GM18868 (cell line): ENCODE results near the gene CACNA1I.
"Not testable (repeated sequence)": the region's sequence is repeated elsewhere in the genome, so short reads cannot be mapped to it uniquely, and the experiment has no call there.

ENCODE experiments used
- ATAC-seq: cut with Tn5 transposase; IDR thresholded peaks from one replicate; pipeline ENCODE4 v1.9.1; 2021; ENCODE audit warnings: mild to moderate bottlenecking, moderate library complexity; ENCODE audit not compliant: unreplicated experiment

CACNA1I gene

DNA sequence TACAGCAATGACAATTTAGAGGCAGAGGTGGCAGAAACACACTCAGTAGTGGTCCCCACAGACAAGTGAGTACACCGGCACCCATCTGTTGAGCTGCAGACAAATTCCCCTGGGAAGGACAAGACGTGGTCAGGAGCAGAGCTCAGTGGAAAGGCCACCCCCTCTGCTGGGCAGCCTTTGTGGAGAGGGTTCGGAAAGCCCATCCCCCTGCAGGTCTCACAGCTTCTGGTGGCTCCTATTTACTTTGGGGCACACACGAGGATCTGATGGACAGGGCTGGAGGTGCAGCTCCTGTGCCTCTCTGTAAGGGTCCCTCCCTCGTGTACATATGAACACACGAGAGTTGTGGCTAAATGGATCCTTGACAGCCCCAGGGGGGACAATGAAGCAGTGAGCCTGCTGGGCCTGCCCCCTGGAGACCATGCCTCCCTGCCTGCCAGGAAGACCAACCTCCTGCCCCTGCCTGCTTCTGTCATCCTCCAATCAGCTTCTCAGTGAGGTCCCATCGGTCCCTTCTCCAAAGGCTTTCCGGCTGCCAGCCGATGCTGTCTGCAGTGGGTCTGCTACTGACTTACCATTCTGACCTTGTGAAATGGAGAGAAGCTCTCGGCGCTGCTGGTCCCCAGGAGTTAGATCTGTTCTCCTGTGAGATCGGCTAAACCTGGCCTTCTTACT is 161.5 kb downstream of the CACNA1I start:
- ATAC-seq, result no peak

DNA sequence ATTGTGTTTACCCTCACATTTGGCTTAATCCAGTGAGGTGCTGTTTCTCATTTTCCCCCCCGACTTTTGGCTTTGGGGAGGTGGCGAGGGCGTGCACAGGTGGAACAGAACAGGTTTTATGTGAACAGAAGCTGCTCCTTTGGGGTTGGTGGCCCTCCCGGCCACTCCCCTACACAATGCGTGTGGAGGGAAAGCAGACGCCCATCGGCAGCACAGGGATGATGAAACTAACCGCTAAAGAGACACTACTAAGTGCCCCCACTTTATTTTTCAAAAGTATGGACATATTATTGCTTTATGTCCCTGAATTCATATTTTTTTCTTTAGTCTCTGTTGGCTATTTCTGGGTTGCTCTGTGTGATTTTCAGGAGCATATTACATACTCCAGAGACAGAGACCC is 162.1 kb downstream of the CACNA1I start:
- no peak for ATAC-seq

- no peak for ATAC-seq
Observed at GRCh38 chr22:39733191-39733590, 162.6 kb downstream of the CACNA1I start.

GRCh38 chr22:39734046-39734445 is 163.5 kb downstream of the CACNA1I start:
- ATAC-seq, result not testable (repeated sequence)

DNA sequence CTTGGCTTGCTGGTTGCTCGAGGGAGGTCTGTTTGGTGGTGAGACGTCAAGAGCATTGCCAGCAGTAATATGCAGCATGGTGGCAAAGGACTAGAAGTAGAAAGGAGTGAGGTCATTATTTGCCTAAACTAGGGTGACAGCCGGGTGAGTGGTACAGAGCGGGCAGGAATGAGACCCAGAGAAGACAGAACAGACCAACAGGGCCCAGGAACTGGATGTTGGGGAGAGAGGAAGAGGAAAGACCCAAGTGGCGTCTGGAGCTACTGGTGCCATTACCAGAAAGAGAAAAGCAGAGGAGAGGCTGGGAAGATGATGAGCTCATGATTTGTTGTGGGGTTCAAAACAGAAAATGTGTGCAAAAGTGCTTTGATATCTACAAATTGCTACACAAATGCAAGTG is 164.3 kb downstream of the CACNA1I start:
- no peak for ATAC-seq

GRCh38 chr22:39735776-39736175 is 165.2 kb downstream of the CACNA1I start:
- no peak for ATAC-seq

GRCh38 chr22:39738746-39739145 is 168.2 kb downstream of the CACNA1I start:
- no peak for ATAC-seq
